NCI-H187 (cell line): ENCODE measurements around the gene CDSN.
"Not testable (repeated sequence)": the region's sequence is repeated elsewhere in the genome, so short reads cannot be mapped to it uniquely, and the experiment has no call there.

Experiments
- DNase-seq, 2 experiments: peaks; one replicate each; lab custom pipeline; 2025; lab: John Stamatoyannopoulos, UW

CDSN gene

DNA sequence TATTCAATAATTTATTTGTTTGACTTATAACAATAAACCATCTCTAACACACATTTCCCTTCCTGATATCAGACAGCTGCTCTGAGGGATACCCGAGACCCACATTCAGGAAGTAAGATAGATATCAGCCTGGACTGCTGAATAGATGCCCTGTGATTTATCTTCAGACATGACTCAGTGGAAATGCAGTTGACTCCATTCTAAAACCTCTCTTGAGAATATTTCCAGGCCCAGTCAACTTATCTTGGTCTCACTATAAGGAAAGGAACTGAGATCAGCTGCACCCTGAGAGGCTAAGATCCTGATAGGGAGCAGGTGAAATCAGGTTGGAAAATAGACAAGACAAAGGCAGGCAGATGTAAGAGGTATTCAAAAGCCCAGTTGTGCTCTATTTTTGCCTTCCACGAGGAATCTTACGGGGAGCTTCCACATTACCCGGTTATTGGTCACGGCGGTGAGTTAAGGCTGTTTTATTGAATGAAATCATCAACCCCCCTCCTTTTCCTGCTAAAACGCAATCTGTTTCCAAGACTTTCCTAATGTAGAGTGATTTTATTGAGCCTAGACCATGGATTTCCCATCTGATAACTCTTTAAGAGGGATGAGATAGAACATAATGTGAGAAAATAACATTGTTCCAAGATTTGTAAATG is 33.3 kb downstream of the CDSN start:
- no peak for DNase-seq

DNA sequence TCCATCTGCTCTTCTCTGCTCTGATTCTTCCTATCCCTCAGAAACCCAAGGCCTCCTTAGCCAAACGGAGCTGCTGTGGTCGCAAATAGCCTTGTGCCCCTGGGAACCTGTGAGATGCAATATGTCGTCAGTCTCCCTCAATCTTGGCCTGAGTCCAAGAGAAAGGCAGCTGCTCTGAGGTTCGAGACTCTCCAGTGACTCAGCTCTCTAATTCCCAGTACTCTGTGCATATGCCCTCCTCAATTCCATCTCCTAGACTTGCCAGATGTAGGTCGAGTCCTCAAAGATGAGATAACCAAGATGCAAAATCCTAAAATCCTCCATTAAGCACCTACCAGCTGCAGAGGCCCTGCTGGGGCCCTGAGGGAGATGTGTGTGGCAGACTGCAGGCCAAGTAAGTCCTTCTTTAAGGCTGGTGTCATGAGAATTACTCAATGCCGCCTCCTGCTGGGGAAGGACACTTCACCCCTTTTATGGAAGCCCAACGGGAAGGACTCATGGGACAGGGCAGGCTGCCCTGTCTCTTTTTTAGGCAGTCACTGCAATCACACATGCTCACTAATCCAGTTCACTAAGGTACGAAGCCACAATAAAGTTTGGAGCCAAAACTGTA is 36.4 kb downstream of the CDSN start:
- DNase-seq: no peak

DNA sequence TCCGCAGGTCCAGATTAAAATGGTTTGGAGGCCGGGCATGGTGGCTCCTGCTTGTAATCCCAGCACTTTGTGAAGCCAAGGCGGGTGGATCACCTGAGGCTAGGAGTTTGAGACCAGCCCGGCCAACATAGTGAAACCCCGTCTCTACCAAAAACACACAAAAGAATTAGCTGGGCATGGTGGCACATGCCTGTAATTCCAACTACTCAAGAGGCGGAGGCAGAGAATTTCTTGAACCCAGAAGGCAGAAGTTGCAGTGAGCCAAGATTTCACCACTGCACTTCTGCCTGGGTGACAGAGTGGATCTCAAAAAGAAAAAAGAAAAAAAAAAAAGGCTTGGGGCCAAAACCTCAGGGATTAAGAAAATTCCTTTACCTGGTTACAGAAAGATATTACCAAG is 38.4 kb downstream of the CDSN start:
- DNase-seq: no peak

DNA sequence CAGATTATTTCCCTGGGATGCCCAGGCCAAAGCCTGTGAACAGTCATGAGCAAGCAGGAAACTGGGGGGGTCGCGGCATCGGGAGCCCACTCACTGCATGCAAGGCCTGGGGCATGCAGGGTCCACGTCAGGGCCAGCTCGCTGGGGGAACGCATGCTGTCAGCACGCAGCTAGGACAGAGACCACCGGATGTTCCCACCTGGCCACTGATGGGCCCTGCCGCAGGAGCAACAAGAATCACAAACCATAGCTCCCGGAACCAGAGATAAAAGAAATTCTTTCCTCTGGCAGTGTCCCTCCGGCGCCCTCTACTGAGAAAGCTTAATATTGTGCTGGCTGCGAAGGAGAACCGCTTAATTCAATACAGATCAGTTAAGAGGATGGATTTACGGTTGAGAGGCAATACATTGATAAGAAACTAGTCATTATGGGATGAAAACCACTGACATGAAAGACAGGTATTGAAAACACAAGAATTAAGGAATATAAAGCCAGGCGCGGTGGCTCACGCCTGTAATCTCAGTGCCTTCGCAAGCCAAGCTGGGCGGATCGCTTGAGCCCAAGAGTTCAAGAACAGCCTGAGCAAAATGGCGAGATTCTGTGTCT is 40.5 kb downstream of the CDSN start:
- peak in 1 of 2 experiments; percentile 6 for DNase-seq

GRCh38 chr6:31076611-31077010 is 43.6 kb downstream of the CDSN start:
- DNase-seq: no peak

DNA sequence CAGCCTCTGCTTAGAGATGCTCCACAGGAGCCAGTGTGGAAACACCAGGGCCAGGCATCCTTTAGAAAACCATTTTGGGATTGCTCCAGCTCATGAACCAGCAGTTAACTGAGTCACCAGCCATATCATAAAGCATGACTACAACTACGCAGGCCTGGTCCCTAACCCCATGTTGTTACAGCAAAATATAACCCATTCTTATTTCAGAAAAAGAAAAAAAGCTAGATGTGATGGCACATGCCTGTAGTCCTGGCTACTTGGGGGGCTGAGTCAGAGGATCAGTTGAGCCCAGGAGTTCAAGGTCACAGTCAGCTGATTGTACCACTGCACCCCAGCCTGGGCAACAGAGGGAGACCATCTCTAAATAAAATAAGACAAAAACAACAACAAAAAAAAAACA is 44.7 kb downstream of the CDSN start:
- DNase-seq: no peak

DNA sequence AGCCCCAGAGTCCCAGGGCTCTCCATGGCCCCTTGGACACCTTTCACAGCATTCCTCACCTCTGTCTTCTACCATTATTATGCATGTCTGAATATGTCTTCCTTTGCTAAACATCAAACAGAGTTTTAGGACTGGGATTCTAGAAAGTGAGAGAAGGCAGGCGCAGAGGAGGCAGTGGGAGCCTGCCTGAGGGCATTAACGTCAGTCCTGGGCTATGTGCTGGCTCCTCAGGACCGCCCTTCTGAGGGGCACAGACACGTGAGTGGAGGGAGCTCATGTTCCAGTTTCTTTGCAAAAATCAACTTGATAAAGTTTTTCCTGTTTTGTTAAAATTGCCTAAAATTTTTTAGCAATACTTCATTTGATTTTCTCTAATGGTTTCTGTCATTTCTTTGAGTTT is 45.8 kb downstream of the CDSN start:
- no peak for DNase-seq

DNA sequence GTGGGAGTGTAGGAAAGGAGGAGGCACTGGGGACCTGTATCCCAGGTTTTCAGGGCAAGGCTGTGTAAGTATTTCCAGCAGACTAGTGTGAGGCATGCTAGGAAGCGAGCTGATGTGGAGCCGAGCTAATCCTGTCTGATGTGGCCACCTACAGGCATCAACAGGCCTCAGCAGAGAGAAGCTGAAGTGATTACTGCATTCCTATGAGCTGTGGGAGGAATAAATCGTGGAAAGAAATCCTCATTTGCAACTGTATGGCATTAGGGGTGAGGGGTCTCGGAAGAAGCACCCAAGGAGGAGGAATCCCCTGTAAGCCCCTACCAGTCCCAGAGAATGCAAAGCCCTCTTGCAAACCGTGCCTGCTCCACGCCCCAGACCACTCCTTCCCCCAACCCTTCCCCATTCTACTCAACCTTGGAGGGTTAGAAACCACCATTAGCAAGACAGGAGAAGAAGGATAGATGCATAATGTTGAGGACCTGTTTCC is 49.5 kb downstream of the CDSN start:
- DNase-seq: no peak

GRCh38 chr6:31068669-31069340 is 51.4 kb downstream of the CDSN start:
- peak; percentile 1 to 50 for DNase-seq

DNA sequence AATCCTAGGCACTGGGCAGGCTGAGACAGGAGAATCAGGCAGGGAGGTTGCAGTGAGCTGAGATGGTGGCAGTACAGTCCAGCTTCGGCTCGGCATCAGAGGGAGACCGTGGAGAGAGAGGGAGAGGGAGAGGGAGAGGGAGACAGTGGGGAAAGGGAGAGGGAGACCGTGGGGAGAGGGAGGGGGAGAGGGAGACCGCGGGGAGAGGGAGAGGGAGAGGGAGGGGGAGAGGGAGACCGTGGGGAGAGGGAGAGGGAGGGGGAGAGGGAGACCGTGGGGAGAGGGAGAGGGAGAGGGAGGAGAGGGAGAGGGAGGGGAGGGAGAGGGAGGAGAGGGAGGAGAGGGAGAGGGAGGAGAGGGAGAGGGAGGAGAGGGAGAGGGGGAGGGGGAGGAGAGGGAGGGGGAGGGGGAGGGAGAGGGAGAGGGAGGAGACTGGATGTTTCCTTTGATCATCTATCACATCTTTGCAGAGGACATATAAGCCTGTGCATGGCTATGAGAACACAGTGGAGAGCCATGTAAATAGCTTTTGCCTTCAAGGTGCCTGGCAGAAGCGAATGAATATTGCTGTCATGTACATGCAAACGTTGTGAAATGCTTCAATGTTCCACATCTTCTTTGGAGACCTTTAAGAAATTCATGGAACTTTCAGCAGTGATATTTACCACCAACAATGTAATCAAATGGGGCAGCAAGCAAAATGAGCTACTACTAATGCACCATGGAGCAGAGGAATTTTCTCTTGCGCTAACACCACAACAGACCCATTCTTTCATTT is 52.2 kb downstream of the CDSN start:
- not testable (repeated sequence) for DNase-seq

DNA sequence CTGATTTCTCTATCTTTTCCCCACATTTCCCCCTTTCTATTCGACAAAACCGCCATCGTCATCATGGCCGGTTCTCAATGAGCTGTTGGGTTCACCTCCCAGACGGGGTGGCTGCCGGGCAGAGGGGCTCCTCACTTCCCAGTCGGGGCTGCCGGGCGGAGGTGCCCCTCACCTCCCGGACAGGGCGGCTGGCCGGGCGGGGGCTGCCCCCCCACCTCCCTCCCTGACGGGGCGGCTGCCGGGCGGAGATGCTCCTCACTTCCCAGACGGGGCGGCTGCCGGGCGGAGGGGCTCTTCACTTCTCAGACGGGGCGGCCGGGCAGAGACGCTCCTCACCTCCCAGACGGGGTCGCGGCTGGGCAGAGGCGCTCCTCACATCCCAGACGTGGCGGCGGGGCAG is 53.2 kb downstream of the CDSN start:
- not testable (repeated sequence) for DNase-seq

DNA sequence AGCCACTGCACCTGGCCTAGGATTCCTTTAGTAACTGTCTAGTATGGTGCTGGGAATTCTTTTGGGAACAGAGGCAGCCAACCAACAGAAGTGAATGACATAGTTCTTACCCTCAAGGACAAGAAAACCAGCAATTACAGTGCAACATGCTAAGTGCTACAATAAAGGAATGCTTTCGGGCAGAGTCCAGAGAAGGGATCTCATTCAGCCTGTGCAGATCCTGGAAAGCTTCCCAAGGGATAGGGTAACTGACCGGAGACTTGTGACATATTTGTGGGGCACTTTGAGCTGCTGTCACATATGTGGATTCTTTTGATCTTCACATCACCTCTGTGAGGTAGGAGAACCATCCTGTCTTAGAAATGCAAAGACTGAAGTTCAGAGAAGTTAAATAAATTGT is 54.7 kb downstream of the CDSN start:
- no peak for DNase-seq
